Loucy (cell line): ENCODE results near the gene UNC5C.

Experiments
- H2AFZ ChIP-seq: fragments of 200-600 bp; sonication (generic); 2 replicates; pipeline ENCODE4 v1.6.0; 2016; ENCODE audit warnings: antibody characterized with exemption, mild to moderate bottlenecking, low read length, moderate library complexity
- H3F3A ChIP-seq: fragments of 200-600 bp; 2 replicates; pipeline ENCODE4 v1.6.0; 2016; ENCODE audit warnings: antibody characterized with exemption, low read depth, mild to moderate bottlenecking
- H3K27me3 ChIP-seq: fragments of 200-600 bp; sonication (generic); 2 replicates; pipeline ENCODE4 v1.6.1; 2014; ENCODE audit warnings: low read length, mild to moderate bottlenecking; ENCODE audit not compliant: insufficient read depth, poor library complexity, severe bottlenecking
- H3K36me3 ChIP-seq: fragments of 200-600 bp; sonication (generic); 2 replicates; pipeline ENCODE4 v1.6.1; 2016; ENCODE audit warnings: low read length; ENCODE audit not compliant: insufficient read depth
- H3K4me1 ChIP-seq: fragments of 200-600 bp; sonication (generic); 2 replicates; pipeline ENCODE4 v1.5.1; 2014; ENCODE audit warnings: low read length, mild to moderate bottlenecking; ENCODE audit not compliant: insufficient read depth, poor library complexity, severe bottlenecking
- H3K4me2 ChIP-seq: fragments of 200-600 bp; sonication (generic); 2 replicates; pipeline ENCODE4 v1.6.0; 2014; ENCODE audit warnings: antibody characterized with exemption, low read length, low read depth, mild to moderate bottlenecking; ENCODE audit not compliant: poor library complexity, severe bottlenecking
- H3K4me3 ChIP-seq: fragments of 200-600 bp; sonication (generic); 2 replicates; pipeline ENCODE4 v1.5.1; 2014; ENCODE audit warnings: low read length, mild to moderate bottlenecking, mixed read lengths; ENCODE audit not compliant: poor library complexity, severe bottlenecking
- H3K79me2 ChIP-seq: fragments of 200-600 bp; sonication (generic); 2 replicates; pipeline ENCODE4 v1.6.1; 2014; ENCODE audit warnings: low read length; ENCODE audit not compliant: insufficient read depth
- H3K9ac ChIP-seq: fragments of 200-600 bp; sonication (generic); 2 replicates; pipeline ENCODE4 v1.6.0; 2014; ENCODE audit warnings: mild to moderate bottlenecking, low read depth, low read length, moderate library complexity; ENCODE audit not compliant: poor library complexity, severe bottlenecking
- H3K9me2 ChIP-seq: fragments of 200-600 bp; sonication (generic); replicated peaks from 2 replicates; pipeline ENCODE4 v1.6.1; 2016; ENCODE audit warnings: low read depth, low read length, mixed read lengths
- H3K9me3 ChIP-seq: fragments of 200-600 bp; sonication (generic); 2 replicates; pipeline ENCODE4 v1.6.1; 2014; ENCODE audit warnings: mild to moderate bottlenecking, antibody characterized with exemption, low read length, low read depth; ENCODE audit not compliant: insufficient read depth
- H4K20me1 ChIP-seq: fragments of 200-600 bp; sonication (generic); 2 replicates; pipeline ENCODE4 v1.6.0; 2014; ENCODE audit warnings: antibody characterized with exemption, low read length, mild to moderate bottlenecking; ENCODE audit not compliant: insufficient read depth, poor library complexity, severe bottlenecking
- CTCF ChIP-seq: fragments of 200-600 bp; sonication (generic); conservative IDR thresholded peaks from 2 replicates; pipeline ENCODE4 v1.5.1; 2014; ENCODE audit warnings: mild to moderate bottlenecking, antibody characterized with exemption, low read length
- EZH2phosphoT487 ChIP-seq: fragments of 200-600 bp; IDR thresholded peaks from 2 replicates; pipeline ENCODE4 v1.6.1; 2018; ENCODE audit warnings: antibody characterized with exemption, mild to moderate bottlenecking, moderate library complexity, borderline replicate concordance

UNC5C gene

GRCh38 chr4:95153182-95153581, 395.6 kb downstream of the UNC5C start:
- no peak for TF ChIP-seq CTCF
- no peak for TF ChIP-seq EZH2phosphoT487
- H3K9me3 ChIP-seq = no peaks in the 10 kb centered on the region
- no peaks in the 10 kb centered on the region for H3K79me2 ChIP-seq
- no peak overlapping the region for H3K9ac ChIP-seq
- no peaks in the 10 kb centered on the region for H3K27me3 ChIP-seq
- no peaks in the 10 kb centered on the region for H3K9me2 ChIP-seq
- no peak overlapping the region for H3K4me2 ChIP-seq
- H3K36me3 ChIP-seq = no peaks in the 10 kb centered on the region
- H2AFZ ChIP-seq = no peak overlapping the region
- H3K4me3 ChIP-seq = no peak overlapping the region
- no peaks in the 10 kb centered on the region for H4K20me1 ChIP-seq
- peaks cover 21% of the 10 kb centered on the region for H3K4me1 ChIP-seq
- H3F3A ChIP-seq = no peaks in the 10 kb centered on the region

GRCh38 chr4:95151255-95151654, 397.5 kb downstream of the UNC5C start:
- Histone ChIP-seq H3K4me3 (no peak overlapping the region), H3K9ac (no peak overlapping the region), H3K9me2 (no peaks in the 10 kb centered on the region), H3K79me2 (no peaks in the 10 kb centered on the region), H3K36me3 (no peaks in the 10 kb centered on the region), H4K20me1 (no peaks in the 10 kb centered on the region), H3K4me1 (peaks cover 17% of the 10 kb centered on the region), H3K9me3 (no peaks in the 10 kb centered on the region), H3K27me3 (no peaks in the 10 kb centered on the region), H3K4me2 (no peak overlapping the region), H3F3A (no peaks in the 10 kb centered on the region), H2AFZ (no peak overlapping the region)
- TF ChIP-seq EZH2phosphoT487 = no peak
- TF ChIP-seq CTCF = no peak

- no peaks in the 10 kb centered on the region for H3K36me3 ChIP-seq
- H3K4me3 ChIP-seq = no peak overlapping the region
- H3K9ac ChIP-seq = no peak overlapping the region
- no peaks in the 10 kb centered on the region for H3K27me3 ChIP-seq
- no peak for TF ChIP-seq EZH2phosphoT487
- TF ChIP-seq CTCF = peak; percentile 37
- H3K79me2 ChIP-seq = no peaks in the 10 kb centered on the region
- H3K9me2 ChIP-seq = no peaks in the 10 kb centered on the region
- no peaks in the 10 kb centered on the region for H3K9me3 ChIP-seq
- 0 out of 2 replicates have a peak overlapping the region, but pooled peaks have one; percentile 38 for H2AFZ ChIP-seq
- H4K20me1 ChIP-seq = no peaks in the 10 kb centered on the region
- H3K4me1 ChIP-seq = no peaks in the 10 kb centered on the region
- no peak overlapping the region for H3K4me2 ChIP-seq
- no peaks in the 10 kb centered on the region for H3F3A ChIP-seq
These were observed 405.8 kb downstream of the UNC5C start for GRCh38 chr4:95142932-95143331.
